ENCODE measurements around the gene ATXN1L.
A peak's percentile ranks its signal among the peaks of the same experiment; 100 is the strongest.
"Not testable (repeated sequence)": the region's sequence is repeated elsewhere in the genome, so short reads cannot be mapped to it uniquely, and the experiment has no call there.

The ATXN1L gene, protein sequence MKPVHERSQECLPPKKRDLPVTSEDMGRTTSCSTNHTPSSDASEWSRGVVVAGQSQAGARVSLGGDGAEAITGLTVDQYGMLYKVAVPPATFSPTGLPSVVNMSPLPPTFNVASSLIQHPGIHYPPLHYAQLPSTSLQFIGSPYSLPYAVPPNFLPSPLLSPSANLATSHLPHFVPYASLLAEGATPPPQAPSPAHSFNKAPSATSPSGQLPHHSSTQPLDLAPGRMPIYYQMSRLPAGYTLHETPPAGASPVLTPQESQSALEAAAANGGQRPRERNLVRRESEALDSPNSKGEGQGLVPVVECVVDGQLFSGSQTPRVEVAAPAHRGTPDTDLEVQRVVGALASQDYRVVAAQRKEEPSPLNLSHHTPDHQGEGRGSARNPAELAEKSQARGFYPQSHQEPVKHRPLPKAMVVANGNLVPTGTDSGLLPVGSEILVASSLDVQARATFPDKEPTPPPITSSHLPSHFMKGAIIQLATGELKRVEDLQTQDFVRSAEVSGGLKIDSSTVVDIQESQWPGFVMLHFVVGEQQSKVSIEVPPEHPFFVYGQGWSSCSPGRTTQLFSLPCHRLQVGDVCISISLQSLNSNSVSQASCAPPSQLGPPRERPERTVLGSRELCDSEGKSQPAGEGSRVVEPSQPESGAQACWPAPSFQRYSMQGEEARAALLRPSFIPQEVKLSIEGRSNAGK

DNA sequence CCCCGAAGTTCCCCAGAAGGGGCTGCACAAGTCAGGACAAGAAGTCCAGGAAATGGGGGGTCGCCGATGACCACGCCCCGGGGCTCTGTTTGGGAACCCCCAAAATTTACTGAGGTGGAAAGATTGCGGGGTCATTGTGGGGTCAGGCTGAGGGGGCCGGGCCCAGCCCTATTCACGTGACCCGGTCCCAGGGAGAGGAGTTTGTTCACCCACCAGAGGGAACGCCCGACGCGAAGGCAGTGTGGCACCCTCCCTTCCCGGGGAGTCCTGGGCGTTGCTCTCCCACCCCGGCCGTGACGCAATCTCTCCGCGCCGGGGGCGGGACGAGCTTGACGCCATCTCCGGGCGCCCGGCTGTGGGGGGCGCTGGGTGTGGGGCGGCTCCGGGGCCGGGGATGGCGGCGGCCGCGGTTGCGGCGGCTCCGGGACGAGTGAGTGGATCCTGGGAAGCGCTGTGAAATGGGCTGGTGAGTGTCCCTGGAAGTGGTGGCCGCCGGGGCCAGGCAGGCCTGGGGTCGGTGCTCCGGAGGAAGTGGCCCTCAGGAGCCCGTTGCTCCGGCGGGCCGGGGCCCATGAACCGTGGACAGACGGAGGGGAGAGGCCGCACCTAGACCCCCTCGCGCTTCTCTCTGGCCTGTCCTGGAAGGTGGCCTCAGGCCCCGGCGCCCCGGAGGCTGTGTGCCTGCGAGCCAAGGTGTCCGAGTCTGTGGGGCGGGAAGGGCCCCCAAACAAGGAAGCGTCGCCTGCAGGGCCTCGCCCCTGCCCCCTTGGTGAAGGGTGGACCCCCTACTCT lies at the start of gene ATXN1L:
Gene ATXN1L, plus strand, starts transcription at position 338 of the 792 bp plus-strand sequence. CDS start 3,765 bp downstream, outside the sequence.
- peak; percentile 90 for DNase-seq (ENCODE audit: low read depth)

DNA sequence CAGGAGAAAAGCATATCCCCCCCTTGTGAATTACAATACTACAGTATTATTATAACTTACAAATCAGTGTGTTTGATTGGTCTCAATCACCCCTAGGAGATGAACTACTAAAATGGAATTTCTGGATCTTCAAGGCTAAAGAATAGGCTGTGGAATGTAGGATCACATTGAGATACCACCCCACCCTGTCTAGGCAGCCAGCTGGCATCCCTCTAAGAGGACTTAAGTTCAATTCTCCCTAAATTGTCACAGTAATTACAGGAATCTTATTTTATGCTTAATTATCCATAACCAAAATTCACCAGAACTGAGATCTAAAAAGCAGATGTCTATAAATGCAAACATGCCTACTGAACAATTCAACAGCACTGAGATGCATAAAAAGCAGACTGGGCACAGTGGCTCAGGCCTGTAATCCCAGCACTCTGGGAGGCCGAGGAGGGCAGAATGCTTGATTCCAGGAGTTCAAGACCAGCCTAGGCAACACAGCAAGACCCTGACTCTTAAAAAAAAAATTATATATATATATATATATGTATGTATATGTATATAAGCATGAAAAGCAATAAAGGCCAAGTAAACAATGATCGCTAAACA lies 49.2 kb upstream of the ATXN1L start:
- no peak for DNase-seq (ENCODE audit: low read depth)

DNA sequence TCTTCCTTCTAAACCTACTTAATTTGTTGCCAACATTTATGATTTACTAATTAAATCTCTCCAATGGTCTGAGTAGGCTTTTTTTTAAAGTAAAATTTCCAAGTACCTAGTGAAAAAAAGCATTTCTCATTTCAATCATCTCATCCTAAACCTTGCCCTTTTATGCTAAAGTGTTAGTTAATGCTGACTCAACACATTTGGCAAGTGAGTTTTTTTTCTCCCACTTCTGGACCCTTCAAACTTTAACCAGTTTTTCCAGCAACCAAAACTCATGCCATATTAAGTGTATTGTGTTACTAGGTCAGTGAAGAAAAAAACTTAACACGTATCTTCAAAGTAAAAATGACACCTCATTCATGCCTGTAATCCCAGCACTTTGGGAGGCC lies 42.5 kb upstream of the ATXN1L start:
- DNase-seq (ENCODE audit: low read depth): no peak

DNA sequence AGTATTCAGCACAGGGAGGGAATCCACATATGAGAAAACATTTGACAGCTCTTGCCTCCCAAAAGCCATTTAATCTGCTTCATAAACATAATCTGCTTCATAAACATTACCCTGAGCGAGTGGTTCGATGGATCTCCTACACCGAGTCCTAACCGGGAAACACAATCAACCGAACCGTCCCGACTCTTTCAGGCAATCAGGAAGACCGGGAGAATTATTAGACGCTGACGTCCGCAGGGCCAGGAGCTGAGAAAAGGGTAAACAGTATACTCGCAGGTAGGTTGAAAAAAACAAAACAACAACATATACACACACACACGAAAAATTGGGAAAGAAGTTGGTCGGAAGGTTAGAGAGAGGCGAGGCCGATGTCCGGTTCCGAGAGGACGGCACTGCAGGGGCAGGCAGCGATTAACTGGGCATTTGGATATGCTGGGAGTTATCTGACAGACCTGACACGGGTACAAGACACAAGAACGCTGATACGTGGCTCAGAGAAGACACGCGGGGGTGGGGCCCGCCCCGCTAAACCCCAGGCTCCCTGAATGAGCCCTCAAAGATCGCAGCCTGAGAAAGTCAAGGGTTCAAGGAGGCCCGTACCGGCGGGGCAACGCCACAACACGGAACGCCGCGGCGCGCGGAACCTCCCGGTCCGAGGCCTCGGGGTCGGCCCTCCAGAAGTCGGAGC lies 37.7 kb upstream of the ATXN1L start:
- no peak for DNase-seq (ENCODE audit: low read depth)

DNA sequence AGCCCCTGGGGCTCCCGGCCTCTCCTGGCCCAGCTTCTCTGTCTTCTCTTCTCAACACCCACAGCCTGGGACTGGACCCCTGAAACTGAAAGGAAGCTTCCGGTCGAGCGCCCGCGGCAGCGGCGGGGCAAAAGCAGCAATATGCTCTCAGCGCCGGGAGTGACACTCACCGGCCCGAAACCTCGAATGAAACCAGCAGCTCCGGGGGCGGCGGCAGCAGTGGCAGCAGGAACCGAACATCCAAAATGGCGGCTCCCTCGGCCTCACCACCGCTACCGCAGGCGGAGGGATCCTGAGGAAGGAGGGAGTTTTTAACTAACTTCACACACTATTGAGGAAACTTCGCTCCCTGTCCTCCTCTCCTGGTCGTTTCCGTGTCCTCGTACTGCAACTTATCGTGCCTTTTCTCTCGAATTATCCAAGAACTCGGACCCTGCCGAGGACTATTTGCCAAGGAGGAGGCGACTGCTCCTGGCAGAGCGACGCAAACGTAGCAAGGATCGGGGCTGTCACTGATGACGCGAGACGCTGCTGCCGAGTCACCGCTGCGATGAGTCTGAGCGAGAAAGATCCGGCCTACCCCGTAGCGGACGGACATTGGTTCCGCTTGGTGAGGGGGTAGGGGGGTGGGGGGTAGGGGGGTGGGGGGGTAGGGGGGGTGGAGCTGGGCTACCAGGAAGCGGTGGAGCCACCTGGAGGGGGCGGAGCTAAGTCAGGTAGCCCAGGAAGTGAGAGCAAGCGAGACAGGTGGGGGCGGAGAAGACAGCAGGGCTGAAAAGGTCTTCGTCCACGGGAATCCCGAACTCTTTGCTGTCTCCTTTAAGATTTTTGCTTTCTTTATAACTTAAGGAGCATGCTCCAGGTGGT lies 37.0 kb upstream of the ATXN1L start, which contains the start of gene AP1G1:
Gene AP1G1, minus strand, starts transcription at position 242 of the 867 bp plus-strand sequence. CDS start 19,355 bp downstream, outside the sequence.
- peak; percentile 94 for DNase-seq (ENCODE audit: low read depth)

DNA sequence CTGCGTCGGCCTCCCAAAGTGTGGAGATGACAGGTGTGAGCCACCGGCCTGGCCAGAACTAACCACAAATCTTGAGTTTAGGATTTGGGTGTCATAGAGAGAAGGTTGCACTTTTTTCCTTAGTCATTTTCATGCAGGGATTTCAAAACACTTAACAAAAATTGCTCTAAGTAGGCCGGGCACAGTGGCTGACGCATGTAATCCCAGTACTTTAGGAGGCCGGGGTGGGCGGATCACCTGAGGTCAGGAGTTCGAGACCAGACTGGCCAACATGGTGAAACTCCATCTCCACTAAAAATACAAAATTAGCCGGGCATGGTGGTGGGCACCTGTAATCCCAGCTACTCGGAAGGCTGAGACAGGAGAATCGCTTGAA lies 35.6 kb upstream of the ATXN1L start:
- DNase-seq (ENCODE audit: low read depth): not testable (repeated sequence)

DNA sequence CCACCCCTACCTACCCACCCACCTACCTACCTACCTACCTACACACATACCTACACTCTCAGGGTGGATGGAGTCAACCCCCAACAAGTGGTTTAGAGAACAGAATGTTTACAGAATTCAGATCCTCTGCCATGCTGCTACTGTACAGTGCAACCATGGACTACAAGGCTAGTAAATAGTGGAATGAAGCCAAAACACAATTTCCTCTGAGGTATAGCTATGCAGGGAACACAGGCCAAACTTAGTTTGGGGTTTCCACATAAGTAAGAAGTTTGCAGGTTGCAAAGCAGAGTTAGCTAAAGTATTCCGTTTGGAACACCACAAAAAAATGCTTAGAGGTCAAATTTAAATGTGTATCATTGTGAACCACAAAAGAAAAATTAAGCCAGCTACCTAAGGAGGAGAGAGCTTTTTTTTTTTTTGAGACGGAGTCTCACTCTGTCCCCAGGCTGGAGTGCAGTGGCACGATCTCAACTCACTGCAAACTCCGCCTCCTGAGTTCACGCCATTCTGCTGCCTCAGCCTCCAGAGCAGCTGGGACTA lies 34.4 kb upstream of the ATXN1L start:
- DNase-seq (ENCODE audit: low read depth): no peak

DNA sequence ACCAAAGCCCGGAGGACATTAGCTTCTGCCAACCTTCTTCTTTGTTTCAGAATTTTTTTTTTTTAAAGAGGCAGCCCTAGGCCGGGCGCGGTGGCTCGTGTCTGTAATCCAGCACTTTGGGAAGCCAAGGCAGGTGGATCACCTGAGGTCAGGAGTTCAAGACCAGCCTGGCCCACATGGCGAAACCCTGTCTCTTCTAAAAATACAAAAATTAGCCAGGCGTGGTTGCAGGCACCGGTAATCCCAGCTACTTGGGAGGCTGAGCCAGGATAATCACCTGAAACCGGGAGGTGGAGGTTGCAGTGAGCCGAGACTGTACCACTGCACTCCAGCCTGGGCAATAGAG lies 28.6 kb upstream of the ATXN1L start:
- DNase-seq (ENCODE audit: low read depth): not testable (repeated sequence)

DNA sequence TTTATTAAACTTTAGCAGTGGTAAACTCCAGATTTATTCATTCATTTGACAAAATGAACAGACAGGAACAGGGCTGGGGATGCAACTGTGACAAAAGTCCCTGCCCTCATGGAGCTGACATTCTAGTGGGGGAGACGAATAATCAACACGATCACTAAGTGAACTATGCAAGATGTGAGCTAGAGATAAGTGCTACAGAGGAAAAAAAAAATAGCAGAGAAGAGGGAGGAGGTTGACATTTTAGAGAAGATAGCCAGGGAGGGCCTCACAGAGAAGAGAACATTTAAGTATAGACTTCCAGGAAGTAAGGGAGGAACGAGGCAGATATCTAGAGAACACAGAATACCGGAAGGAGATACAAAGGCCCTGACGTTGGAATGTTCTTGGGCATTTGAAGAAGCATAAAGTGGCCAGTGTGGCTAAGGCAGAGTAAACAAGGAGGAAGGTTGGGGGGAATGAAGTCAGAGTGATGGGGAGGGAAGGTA lies 19.2 kb upstream of the ATXN1L start:
- DNase-seq (ENCODE audit: low read depth): peak; percentile 67

DNA sequence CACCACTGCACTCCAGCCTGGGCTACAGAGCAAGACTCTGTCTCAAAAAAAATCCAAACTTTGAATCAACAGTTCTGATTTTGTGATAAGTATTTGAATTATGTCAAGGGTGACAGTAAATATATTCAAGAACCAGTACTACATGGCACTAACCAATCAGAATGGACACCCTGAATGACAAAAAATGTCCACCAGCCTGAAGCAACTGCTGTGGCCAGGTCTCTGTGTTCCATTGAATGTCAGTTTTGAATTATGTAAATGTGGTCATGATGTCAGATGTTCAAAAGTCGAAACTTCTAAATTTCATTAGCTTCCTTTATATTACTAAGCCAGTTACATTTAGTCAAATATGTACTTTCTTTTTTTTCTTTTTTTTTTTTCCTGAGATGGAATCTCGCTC lies 15.4 kb upstream of the ATXN1L start:
- DNase-seq (ENCODE audit: low read depth): no peak

DNA sequence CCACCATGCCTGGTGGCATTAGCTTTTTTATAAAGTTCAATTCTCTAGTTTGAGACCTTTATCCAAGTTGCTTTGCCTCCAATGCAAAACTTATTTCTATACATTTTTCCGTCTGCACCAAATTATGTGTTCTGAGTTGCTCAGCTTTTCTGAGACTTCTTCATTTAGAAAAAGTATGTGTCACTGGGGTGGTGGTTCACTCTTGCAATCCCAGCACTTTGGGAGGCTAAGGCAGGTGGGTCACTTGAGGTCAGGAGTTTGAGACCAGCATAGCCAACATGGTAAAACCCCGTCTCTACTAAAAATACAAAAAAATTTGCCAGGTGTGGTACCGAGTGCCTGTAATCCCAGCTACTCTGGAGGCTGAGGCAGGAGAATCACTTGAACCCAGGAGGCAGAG lies 14.1 kb upstream of the ATXN1L start:
- DNase-seq (ENCODE audit: low read depth): not testable (repeated sequence)

DNA sequence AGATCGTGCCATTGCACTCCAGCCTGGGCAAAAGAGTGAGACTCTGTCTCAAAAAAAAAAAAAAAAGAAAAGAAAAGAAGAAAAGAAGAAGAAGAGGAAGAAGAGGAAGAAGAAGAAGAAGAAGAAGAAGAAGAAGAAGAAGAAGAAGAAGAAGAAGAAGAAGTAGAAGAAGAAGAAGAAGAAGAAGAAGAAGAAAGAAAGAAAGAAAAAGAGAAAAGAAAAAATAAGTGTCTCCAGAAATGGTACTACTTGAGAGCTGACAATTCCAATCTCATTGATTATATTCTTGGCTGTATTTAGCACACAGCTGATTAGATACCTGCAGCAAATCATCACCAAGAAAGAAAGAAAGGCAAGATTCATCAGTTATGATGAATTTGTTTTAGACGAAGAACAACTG lies 13.7 kb upstream of the ATXN1L start:
- DNase-seq (ENCODE audit: low read depth): not testable (repeated sequence)

DNA sequence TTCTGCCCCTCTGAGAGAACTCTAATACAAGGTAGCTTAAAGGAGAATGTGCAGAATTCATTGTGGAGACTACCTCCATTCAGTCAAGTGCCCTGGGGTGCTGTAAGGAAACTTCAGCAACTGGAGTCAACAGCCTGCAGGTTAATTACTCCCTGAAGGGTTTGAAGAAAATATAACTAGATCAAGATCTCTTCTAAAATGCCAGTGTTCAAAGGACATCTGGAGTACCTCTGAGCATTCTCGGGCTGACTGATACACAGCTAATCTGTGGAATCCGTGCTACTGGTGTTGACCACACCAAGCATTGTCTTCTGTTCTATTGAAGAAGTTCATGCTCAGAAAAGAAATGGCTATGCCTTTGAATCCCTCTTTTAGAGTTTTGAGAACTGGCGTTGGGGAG lies 11.5 kb upstream of the ATXN1L start:
- DNase-seq (ENCODE audit: low read depth): no peak

DNA sequence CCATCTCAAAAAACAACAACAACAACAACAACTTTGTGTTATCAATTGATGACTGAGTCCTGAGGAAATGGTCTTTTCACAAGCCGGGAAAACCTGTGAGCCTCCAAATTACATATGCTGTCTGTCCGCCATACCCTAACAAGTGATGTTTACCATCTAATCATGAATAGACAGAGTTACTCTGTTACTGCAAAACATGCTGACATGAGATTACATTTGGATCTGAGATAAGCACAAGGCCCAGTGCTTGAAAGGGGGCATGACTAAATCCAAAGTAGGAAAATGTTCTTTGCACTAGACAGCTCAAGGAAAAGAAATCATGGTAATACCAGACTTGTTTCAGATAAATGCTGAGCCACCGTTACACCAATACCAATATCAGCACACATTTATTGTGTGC lies 8.6 kb upstream of the ATXN1L start:
- no peak for DNase-seq (ENCODE audit: low read depth)

DNA sequence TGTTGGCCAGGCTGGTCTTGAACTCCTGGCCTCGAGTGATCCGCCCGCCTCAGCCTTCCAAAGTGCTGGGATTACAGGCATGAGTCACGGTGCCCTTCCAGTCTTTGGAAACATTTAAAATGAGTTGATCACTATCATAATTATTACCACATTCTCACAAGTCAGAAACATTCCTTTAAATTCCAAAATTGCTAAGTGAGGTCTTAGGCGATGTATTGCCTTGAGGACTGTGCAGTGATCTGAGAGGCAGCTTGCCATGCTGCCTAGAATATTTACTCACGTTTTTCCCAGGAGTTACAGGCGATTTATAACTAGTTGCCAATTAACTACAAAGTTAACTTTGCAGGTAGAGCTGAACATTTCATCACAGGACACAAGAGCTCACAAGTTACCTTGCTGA lies 5.7 kb upstream of the ATXN1L start:
- no peak for DNase-seq (ENCODE audit: low read depth)

DNA sequence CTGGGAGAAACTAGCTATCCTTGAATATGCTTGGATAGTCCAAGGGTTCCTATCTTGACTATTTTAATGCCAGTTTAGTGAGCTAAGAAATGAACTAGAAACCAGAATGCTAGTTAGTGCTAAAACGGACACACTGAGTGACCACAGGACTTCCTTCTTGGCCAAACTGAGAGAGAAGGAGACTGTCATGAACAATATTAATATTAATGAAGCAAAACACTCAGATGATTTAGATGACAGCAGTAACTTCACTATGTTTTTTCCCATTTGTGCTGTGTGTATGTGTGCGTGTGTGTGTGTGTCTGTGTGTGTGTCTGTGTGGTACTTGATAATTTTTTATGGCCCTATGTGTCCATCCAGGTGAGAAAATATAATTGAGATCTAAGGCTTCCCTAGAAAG lies 2.2 kb upstream of the ATXN1L start:
- no peak for DNase-seq (ENCODE audit: low read depth)

DNA sequence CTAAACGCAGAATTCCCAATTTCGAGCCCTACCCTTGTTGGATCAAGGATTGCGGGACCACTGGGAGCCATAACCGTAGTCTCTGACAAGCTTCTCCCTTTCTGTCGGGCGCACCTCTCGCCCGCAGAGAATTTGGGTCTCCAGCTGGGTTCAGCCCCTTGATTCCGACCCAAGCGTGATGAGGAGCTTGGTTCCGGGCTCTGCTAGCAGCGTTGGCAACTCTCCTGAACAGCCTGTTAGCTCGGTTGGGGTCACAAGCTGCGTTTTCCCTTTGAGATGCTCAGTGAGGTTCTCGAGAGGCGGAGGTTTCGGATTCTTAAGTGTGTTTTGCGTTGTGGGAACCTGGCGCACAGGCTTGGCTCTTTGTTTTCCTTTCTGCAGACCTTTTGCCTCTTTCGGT lies 655 bp downstream of the ATXN1L start:
- no peak for DNase-seq (ENCODE audit: low read depth)

DNA sequence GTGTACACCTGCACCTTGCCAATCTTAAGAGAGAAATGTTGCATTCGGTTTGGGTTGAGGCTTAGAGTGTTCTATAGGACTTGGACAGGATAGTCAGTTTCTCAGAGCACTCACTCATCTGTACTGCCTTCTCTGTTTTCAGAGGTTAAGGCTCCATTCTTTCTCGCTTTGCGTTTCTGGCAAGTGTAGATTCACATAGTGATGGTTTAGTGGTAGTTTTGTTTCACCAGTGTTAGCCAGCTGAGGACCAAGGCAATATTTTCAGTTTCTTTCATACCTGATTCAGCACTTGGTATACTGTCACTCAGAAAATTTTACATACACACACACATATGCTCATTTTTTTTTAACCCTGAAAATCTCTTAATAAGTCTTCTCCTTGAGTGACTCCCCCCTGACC lies 1.3 kb downstream of the ATXN1L start:
- no peak for DNase-seq (ENCODE audit: low read depth)

DNA sequence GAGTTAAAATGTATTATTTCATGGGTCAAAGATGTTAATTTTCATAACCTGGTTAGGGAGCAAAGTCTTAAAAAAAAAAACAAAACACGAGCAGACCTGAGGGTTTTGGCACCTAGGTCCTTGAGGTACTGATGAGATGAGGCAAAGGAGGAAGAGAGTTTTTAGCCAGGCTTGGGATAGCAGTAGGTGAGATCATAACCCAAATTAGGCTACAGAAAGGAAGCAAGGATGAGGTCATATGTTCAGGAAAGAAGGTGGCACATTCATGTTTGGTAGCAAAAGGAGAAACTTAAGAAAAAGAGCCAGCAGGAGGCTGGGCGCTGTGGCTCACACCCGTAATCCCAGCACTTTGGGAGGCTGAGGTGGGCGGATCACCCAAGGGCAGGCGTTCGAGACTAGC lies 2.8 kb downstream of the ATXN1L start:
- DNase-seq (ENCODE audit: low read depth): no peak

DNA sequence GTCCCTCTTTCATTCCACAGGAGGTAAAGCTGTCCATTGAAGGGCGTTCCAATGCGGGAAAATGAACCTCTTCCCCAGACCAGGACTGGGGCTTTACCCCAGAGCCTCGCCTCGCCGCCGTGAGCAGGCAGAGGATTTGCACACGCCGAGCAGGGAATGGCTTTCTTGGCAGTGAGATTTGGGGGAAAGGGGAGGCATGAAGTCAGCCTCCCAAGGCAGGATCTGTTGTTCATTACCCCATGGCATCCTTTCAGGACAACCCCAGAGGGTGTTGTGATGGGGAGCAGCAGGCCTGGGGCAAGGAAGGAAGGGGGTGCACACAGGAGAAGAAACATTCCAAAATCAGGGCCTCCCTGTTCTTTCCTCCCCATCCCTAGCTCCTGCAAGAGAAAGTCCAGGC lies 6.0 kb downstream of the ATXN1L start:
- DNase-seq (ENCODE audit: low read depth): no peak
